Thoracic aorta (tissue), 2 donors: ENCODE results near the gene PSMA7. TPM values are rescaled to one million over a fixed set of nuclear protein-coding genes. Genes with fewer than 3 reads are reported as not detected.

ENCODE experiments used
- ATAC-seq: fragments of 150-250 bp; one replicate; pipeline ENCODE4 v1.8.0; 2017; ENCODE audit warnings: low read depth; ENCODE audit not compliant: insufficient number of reproducible peaks, low FRiP score
- DNase-seq: peaks from one replicate; pipeline ENCODE4 v3.0.0-alpha.2; 2020; ENCODE audit warnings: low spot score
- H3K27ac ChIP-seq, 2 donors: fragments of 200-600 bp; sonication (generic); 1 replicate in 1 of 2; 2 replicates in 1 of 2; pipeline ENCODE4 v1.5.1; 2016; ENCODE audit warnings: mild to moderate bottlenecking in 2 of 2, moderate library complexity in 2 of 2
- H3K27me3 ChIP-seq: fragments of 200-600 bp; sonication (generic); replicated peaks from 2 replicates; pipeline ENCODE4 v1.6.0; 2016; ENCODE audit warnings: mild to moderate bottlenecking; ENCODE audit not compliant: insufficient read depth
- H3K36me3 ChIP-seq: fragments of 200-600 bp; sonication (generic); one replicate; pipeline ENCODE4 v1.5.1; 2016
- H3K4me1 ChIP-seq, 2 donors: fragments of 200-600 bp; sonication (generic); 1 replicate in 1 of 2; 2 replicates in 1 of 2; pipeline versions ENCODE4 v1.5.1 to v1.6.0; 2016; ENCODE audit warnings: low read depth in 2 of 2, mild to moderate bottlenecking in 1 of 2; ENCODE audit not compliant: control insufficient read depth in 1 of 2
- H3K4me3 ChIP-seq: fragments of 200-600 bp; sonication (generic); 2 replicates; pipeline ENCODE4 v1.5.1; 2016; ENCODE audit warnings: mild to moderate bottlenecking
- H3K9me3 ChIP-seq: fragments of 200-600 bp; sonication (generic); 2 replicates; pipeline ENCODE4 v1.5.1; 2016
- CTCF ChIP-seq: fragments of 200-600 bp; sonication (generic); IDR thresholded peaks from one replicate; pipeline ENCODE4 v1.5.1; 2019; ENCODE audit warnings: antibody characterized with exemption
- total RNA-seq, 2 donors: library from RNA; depleted of rRNA; stranded (reverse); fragments of >200 nt; gene quantifications; one replicate each; pipeline versions ENCODE4 v1.1.0 to v1.2.3, GENCODE V29; 2016

The PSMA7 gene
- total RNA-seq, 2 donors from 2014 or later, result 185 to 228 TPM

GRCh38 chr20:62120365-62120762, 22.8 kb downstream of the PSMA7 start:
- TF ChIP-seq CTCF, result no peak
- H3K9me3 ChIP-seq, result no peaks in the 10 kb centered on the region
- ATAC-seq (no peak), DNase-seq (no peak)
- H3K27ac ChIP-seq, result peak overlapping the region; percentile 53 to 98
- H3K36me3 ChIP-seq, result peaks cover 4% of the 10 kb centered on the region
- H3K4me3 ChIP-seq, result no peak overlapping the region
- no peaks in the 10 kb centered on the region for H3K27me3 ChIP-seq
- H3K4me1 ChIP-seq, result peaks cover 24 to 34% of the 10 kb centered on the region in 2 donors

GRCh38 chr20:62119591-62120364, 23.4 kb downstream of the PSMA7 start:
- ATAC-seq (no peak), DNase-seq (no peak)
- no peaks in the 10 kb centered on the region for H3K36me3 ChIP-seq
- peaks cover 24 to 34% of the 10 kb centered on the region in 2 donors for H3K4me1 ChIP-seq
- H3K27ac ChIP-seq, result peak overlapping the region; percentile 53 to 98
- H3K9me3 ChIP-seq, result no peaks in the 10 kb centered on the region
- no peak overlapping the region for H3K4me3 ChIP-seq
- H3K27me3 ChIP-seq, result no peaks in the 10 kb centered on the region
- no peak for TF ChIP-seq CTCF

GRCh38 chr20:62119115-62119514, 24.1 kb downstream of the PSMA7 start:
- DNase-seq, result no peak
- Histone ChIP-seq H3K4me3 (no peak overlapping the region), H3K36me3 (no peaks in the 10 kb centered on the region), H3K9me3 (no peaks in the 10 kb centered on the region), H3K27ac (peak overlapping the region in 1 of 2 donors; percentile 98), H3K4me1 (peaks cover 22 to 34% of the 10 kb centered on the region in 2 donors), H3K27me3 (no peaks in the 10 kb centered on the region)
- no peak for ATAC-seq
- TF ChIP-seq CTCF, result no peak

- no peaks in the 10 kb centered on the region for H3K27me3 ChIP-seq
- TF ChIP-seq CTCF, result no peak
- DNase-seq (no peak), ATAC-seq (no peak)
- H3K36me3 ChIP-seq, result no peaks in the 10 kb centered on the region
- H3K4me1 ChIP-seq, result peaks cover 14 to 27% of the 10 kb centered on the region in 2 donors
- H3K27ac ChIP-seq, result no peak overlapping the region
- no peak overlapping the region for H3K4me3 ChIP-seq
- H3K9me3 ChIP-seq, result peaks cover 1% of the 10 kb centered on the region
Measured at GRCh38 chr20:62118113-62119043, 24.8 kb downstream of the PSMA7 start.

GRCh38 chr20:62117658-62118057, 25.5 kb downstream of the PSMA7 start:
- no peak for TF ChIP-seq CTCF
- Histone ChIP-seq H3K4me3 (no peak overlapping the region), H3K27ac (no peak overlapping the region), H3K36me3 (no peaks in the 10 kb centered on the region), H3K27me3 (no peaks in the 10 kb centered on the region), H3K9me3 (peaks cover 8% of the 10 kb centered on the region), H3K4me1 (peaks cover 11 to 23% of the 10 kb centered on the region in 2 donors)
- no peak for ATAC-seq
- no peak for DNase-seq
